Activated CD8-positive, alpha-beta memory T cell treated with anti-CD3 and anti-CD28 coated beads for 36 hours (primary cell): ENCODE results near the gene TSPAN10. TPM values are rescaled to one million over a fixed set of nuclear protein-coding genes. Genes with fewer than 3 reads are reported as not detected.

ENCODE experiments used
- CTCF ChIA-PET: fragments of 350-600 bp; sonication (Branson Sonifier 250); formaldehyde crosslinking; loops from one replicate; lab custom pipeline; 2021; ENCODE audit warnings: antibody characterized with exemption; lab: Charles Lee
- POLR2A ChIA-PET: fragments of 350-600 bp; sonication (Branson Sonifier 250); formaldehyde crosslinking; loops from one replicate; lab custom pipeline; 2021; ENCODE audit warnings: antibody characterized with exemption; lab: Charles Lee
- total RNA-seq, 2 experiments: library from RNA; stranded (reverse); gene quantifications; one replicate each; pipeline ENCODE4 v1.2.3, GENCODE V29; 2021

TSPAN10 gene
- total RNA-seq, 2 experiments from 2014 or later, result 0.19 to 0.23 TPM

DNA sequence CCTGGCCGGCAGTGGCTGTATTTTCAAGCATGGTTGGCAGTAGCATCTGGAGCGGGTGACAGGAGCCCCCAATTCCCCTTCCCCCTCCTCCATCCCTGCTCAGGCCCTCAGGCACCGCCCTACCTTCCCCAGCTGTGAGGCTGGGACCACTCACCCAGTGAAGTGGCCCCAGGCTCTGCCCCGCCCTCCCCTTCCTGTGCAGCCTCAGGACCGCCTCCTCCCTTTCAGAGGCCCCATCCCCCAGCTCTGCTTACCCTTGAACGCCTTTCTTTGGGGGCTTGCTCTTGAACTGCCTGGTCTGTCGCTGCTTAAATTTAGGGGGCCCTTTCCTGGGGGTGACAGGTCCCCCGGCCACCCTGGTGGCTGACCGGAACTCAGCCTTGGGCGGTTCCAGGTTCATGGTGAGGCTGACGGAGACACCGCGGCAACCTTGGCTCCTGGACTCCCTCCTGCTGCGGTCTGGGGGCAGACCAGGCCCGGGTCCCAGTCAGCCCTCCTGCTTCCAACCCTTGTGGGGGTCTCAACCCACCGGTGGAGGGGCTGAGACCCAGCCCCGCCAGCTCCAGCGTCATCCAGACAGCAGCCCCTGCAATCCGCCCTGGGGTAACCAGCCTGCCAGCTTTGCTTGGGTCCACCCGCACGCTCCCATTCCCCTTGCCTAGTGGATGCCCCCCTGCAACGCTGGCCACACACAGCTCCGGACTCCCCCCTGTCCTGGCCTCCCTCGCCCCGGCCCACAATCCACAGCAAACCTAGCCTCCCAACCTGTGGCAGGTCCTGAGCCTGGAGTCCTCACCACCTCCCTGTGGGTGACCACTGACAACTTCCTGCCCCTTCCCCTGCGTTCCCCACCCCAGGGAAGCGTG lies 16.1 kb downstream of the TSPAN10 start:
- POLR2A ChIA-PET, result interaction anchor here (0.7 kb wide), 1 partner anchor 50 kb away, joined by 3 read pairs; the partner anchor contains the start of gene MRPL12
- CTCF ChIA-PET, result interaction anchor here (0.6 kb wide), 1 partner anchor 30 kb away, joined by 3 read pairs; no protein-coding TSS in a partner anchor

DNA sequence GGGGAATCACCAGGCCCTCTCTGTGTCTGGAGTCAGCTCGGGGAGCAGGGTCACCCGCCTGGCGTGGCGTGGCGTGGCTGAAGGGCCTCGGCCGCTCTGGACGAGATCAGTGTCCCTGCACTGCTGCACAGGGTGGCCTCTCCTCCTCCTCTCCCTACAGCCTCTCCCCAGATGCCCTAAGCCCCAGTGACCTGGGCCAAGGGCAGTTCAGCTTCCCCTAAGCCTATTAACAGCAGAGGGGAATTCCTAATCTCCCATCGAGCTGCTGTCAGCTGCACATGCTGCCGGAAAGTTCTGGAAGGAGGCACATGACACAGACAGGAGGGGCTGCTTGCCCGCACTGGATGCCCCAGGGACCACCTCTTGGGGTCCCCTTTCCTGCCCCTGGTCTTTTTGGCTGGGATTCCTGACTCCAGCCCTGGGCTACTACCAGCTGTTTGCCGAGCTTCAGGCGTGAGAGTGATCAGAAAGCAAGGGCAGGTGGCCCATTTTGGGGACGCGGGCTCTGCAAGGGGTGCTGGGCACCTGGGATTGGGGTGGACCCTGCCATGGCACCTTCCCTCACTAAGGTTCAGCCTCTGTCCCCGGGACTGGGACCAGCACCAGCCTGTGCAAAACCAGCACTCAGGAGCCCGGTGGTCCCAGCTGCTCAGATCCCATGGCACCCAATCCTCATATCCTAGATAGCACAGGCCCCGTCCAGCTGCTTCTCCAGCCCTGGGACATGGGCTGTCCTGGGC lies 18.6 kb downstream of the TSPAN10 start:
- ChIA-PET CTCF (interaction anchor here (1.4 kb wide), 1 partner anchor 54 kb away, joined by 3 read pairs; no protein-coding TSS in a partner anchor), POLR2A (no interaction called here)

DNA sequence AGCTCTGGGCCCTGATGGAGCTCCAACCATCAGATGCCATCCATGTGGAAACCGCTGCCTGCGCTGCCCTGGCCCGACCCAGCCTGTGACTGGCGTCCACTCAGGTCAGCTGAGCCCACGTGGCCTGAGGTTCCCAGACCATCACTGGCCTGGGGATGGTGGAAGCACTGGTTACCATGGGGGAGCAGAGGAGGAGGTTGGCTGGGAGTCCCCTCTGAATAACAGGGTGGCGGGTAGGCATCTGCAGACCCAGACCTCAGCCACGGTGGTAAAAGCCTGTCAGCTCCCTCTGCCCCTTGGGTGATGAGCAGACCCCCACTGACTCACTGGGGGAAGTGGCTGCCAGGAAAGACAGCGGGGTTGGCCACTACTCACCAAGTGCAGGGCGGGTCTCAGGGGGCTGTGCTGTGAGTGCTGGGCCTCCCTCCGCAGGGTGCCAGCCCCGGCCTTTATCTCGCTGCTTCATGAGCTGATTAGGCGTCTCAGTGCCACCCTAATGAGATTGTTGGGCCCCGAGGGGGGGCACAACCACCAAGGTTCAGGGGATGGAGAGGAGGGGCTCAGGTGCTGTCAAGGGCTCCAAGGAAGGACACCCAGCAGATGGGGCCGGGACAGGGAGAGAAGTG lies 19.2 kb downstream of the TSPAN10 start, which contains the start of gene PDE6G:
Gene PDE6G (minus strand): TSS at position 425 of the 626 bp plus-strand sequence. CDS start 3,237 bp downstream, outside the sequence.
- CTCF ChIA-PET, result no interaction called here
- POLR2A ChIA-PET, result no interaction called here

DNA sequence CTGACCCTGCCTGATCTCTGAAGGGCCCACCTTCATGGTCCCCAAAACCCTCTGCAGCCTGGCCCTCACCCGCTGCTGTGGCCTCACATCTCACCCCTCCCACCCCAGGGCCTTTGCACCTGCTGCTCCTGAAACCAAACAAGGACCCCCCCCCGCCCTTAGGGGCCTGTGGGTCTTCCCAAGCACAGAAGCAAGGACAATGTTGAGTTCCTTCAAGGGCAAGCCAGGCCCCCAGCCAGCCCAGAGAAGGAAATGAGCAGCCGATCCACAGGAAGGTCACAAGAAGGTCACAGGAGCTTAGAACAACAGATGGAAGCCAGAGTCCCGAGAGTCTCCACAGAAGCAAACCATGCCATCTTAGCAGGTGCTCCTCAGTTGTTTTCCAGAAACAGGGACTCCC lies 19.8 kb downstream of the TSPAN10 start:
- ChIA-PET POLR2A (no interaction called here), CTCF (no interaction called here)

DNA sequence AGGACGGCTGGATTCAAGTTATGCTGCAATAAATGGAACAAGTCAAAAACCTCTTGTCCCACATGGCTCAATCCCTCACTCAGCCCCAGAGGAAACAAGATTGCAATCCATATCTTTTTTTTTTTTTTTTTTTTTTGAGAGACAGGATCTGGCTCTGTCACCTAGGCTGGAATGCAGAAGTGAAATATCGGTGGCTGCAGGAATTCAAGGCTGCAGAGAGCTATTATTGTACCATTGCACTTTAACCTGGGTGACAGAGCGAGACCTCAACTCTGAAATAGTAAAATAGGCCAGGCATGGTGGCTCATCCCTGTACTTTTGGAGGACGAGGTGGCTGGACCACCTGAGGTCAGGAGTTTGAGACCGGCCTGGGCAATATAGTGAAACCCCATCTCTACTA lies 22.0 kb downstream of the TSPAN10 start:
- ChIA-PET POLR2A (no interaction called here), CTCF (interaction anchor here (0.9 kb wide), 1 partner anchor 21 kb away, joined by 4 read pairs; no protein-coding TSS in a partner anchor)

DNA sequence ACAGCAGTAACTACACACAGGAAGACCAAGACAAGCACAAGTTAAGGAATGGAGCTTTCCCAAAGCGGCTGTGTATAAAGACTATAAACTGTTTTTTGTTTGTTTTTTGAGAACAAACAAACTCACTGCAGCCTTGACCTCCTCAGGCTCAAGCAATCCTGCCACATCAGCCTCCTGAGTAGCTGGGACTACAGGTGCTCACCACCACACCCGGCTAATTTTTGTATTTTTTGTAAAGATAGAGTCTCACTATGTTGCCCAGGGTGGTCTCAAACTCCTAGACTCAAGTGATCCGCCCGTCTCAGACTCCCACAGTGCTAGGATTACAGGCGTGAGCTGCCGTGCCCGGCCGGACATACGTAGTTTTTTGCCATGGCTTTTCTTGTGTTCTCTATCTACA lies 23.4 kb downstream of the TSPAN10 start:
- CTCF ChIA-PET, result no interaction called here
- POLR2A ChIA-PET, result no interaction called here

DNA sequence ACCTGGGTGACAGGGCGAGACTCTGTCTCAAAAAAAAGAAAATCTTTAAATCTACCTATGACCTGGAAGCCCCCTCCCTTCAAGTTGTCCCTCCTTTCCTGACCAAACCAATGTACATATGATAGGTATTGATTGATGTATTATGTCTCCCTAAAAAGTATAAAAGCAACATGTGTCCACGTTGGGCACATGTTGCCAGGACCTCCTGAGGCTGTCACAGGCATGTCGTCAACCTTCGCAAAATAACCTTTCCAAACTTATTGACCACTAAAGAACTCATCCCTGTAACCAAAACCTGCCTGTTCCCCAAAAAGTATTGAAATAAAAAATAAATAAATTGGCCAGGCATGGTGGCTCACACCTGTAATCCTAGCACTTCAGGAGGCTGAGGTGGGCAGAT lies 25.0 kb downstream of the TSPAN10 start:
- ChIA-PET POLR2A (no interaction called here), CTCF (interaction anchor here (1.1 kb wide), 1 partner anchor 13 kb away, joined by 3 read pairs; no protein-coding TSS in a partner anchor)

DNA sequence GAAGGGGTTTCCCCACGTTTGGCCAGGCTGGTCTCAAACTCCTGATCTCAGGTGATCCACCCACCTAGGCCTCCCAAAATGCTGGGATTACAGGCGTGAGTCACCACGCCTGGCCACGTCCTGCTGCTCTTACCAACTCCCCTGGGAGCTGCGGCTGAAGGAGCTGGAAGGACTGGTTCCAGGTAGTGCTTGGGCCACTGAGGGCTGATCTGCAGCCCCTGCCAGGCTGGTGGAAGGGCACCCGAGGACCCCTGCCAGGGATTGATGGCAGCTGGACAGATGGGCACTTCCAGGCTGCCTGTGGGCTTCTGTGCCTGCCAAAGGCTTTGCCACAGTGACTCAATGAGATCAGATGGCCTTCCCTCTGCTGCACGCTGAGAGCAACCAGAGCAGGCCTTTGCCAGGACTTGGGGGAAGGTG lies 27.1 kb downstream of the TSPAN10 start:
- CTCF ChIA-PET, result interaction anchor here (1.1 to 1.6 kb wide), 2 partner anchors 11 to 152 kb away, joined by 3 read pairs; partner anchors contain the start of gene ACTG1
- POLR2A ChIA-PET, result interaction anchor here (0.5 to 0.8 kb wide), 2 partner anchors 21 to 252 kb away, joined by 3 to 4 read pairs; no protein-coding TSS in a partner anchor

DNA sequence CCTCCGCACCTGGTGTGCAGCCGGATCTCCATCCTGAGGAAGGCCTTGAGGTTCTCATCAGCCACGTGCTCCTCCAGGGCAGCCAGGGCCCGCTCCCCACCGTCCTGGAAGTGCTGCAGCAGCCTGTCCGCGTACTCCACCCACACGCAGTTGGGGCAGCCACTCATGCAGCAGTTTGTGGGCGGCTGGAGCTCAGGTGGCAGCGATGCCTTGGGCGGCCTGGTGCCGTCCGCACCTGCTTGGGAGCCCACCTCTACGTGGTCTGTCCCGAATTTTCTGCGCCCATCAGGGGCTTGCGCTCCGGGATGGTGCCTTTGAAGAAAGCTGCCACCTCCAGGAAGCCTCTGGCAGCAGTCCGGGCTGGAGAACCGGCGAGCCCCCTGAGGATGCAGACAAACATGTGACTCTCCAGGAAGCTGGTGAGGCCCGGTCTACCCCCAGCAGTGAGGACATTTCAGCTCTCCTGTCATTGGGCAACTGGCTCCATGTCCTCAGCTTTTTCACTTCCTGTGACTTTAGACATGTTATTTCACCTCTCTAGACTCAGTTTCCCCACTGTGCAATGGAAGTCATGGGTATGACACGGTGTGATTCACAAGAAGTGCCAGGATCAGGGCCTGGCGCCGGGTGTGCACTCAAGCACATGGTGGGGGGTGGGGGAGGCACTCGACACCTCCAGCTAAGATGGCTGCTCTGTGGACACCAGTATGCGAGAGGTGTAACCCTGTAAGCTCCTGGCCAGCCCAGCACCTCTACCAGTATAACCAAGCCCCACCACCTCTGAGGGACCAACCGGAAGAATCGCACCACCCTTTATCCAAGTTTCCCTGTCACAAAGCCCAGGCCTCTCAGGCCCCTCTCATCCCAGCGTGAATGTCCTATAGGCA lies 28.5 kb downstream of the TSPAN10 start:
- ChIA-PET CTCF (interaction anchor here (0.7 to 1.6 kb wide), 4 partner anchors 10 to 153 kb away, joined by 3 to 8 read pairs (median 3); partner anchors contain the start of genes ACTG1, ARL16 and HGS), POLR2A (interaction anchor here (0.6 to 1.5 kb wide), 6 partner anchors 14 to 194 kb away, joined by 3 to 5 read pairs (median 4); partner anchors contain the start of genes ARL16, HGS, MRPL12 and SLC25A10)

DNA sequence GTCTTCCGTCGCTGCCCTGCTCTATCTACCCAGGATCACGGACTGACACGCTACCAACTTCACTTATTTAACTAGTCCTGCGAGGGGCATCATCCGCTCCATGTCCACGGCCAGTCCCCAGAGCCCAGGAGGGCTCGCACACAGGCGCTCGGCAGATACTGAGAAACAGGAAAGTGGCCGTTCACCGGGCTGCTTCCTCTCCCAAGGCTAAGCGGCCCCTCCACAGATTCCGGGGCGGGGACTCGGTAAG lies 29.0 kb downstream of the TSPAN10 start:
- CTCF ChIA-PET, result interaction anchor here (0.7 to 0.9 kb wide), 2 partner anchors 13 to 18 kb away, joined by 3 to 8 read pairs; partner anchors contain the start of genes ARL16 and HGS

DNA sequence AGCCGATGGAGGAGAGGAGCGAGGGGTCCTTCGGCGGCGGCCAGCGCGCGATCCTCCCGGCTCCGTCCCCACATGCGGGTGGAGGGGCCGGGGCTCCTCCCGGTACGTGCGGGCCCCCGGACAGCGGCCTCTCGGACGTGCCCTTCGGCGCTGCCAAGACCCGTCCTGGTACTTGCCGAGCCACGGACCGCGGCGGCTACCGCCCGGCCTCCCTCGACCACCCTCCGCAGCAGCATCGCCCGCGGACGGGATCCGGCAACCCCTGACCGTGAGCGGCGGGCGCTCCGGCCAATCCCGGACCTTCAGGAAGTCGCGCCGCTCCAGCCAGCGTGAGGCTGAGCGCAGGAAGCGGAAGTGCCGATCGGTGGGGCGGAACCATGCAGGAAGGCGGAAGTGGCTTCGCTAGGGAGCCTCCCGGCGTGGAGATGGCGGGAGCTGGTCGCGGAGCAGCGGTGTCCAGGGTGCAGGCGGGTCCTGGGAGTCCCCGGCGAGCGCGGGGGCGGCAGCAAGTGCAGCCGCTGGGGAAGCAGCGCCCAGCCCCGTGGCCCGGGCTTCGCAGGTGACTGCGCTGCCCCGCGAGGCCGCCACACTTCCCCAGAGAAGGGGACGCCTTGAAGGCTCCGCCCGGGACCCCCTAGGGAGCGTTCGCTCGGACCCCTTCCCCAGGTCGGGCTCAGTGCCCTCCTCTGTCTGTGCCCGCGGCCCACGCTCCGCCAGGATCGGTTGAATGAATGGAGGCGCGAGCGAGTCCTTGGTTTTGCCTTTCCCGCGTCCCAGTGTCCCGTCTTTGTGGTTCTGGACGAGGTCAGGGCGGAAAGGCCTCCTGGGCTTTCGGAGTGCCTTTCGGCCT lies 29.6 kb downstream of the TSPAN10 start, which contains the start of the genes CCDC137 and OXLD1:
Gene CCDC137 (plus strand): TSS at position 396 of the 850 bp plus-strand sequence. CDS start 30 bp downstream, at position 426.
Gene OXLD1 (minus strand): TSS at position 264 of the 850 bp plus-strand sequence. CDS start 28 bp downstream, at position 236.
- ChIA-PET CTCF (no interaction called here), POLR2A (interaction anchor here (0.5 to 1.5 kb wide), 6 partner anchors 17 to 193 kb away, joined by 3 to 6 read pairs (median 3); partner anchors contain the start of genes ARL16, HGS and MRPL12)

More for the DNA sequence above, 29.0 kb downstream of the TSPAN10 start:
- POLR2A ChIA-PET, result interaction anchor here (0.6 to 1.5 kb wide), 4 partner anchors 17 to 194 kb away, joined by 3 to 5 read pairs (median 4); partner anchors contain the start of genes ARL16, HGS and MRPL12

DNA sequence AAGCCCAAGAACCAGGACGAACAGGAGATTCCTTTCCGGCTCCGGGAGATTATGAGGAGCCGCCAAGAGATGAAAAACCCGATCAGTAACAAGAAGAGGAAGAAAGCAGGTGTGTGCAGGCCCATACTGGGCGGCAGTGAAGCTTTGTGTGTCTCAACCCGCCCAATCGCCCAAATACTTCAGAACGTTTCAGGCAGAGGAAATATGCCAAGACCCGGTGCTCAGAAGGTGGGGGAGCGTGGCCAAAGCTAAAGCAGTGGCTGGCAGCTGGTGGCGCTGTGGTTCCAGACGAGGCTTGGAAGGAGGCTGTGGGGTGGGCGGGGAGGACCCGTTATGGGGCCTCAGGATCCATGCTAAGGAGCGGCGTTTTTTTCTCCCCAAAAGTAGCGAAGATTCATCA lies 30.8 kb downstream of the TSPAN10 start:
- CTCF ChIA-PET, result interaction anchor here (1.7 kb wide), 1 partner anchor 18 kb away, joined by 5 read pairs; no protein-coding TSS in a partner anchor
- POLR2A ChIA-PET, result no interaction called here

DNA sequence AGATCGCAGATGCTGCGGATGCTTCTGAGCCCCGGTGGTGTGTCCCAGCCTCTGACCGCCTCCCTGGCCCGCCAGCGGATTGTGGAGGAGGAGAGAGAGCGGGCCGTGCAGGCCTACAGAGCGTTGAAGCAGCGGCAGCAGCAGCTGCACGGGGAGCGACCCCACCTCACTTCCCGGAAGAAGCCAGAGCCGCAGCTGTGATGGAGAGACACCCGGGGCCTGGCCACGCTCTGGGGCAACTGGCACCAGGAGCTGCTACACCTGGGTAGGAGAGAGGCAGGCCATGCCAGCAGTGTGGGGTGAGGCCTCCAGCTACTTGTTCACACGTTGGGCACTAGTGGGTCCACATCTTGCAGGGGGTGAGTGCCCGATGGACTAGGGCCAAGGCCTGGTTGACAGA lies 35.5 kb downstream of the TSPAN10 start:
- CTCF ChIA-PET, result interaction anchor here (1.5 kb wide), 1 partner anchor 11 kb away, joined by 4 read pairs; the partner anchor contains the start of genes ARL16 and HGS

DNA sequence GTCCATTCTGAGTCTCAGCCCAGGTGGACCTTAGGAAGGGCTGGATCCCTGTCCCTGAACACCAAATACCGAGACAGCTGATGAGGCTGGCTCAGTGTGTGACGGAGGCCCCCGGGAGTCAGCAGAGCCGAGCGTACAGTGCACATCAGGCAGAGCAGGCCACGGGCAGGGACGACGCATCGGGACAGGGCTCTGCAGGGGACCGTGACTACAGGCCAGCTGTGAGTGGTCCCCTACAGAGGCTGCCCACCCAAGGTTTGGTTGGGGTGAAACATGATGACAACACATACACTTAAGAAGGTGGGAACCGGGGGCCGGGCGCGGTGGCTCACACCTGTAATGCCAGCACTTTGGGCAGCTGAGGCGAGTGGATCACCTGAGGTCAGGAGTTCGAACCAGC lies 36.0 kb downstream of the TSPAN10 start:
- ChIA-PET CTCF (interaction anchor here (1.5 kb wide), 1 partner anchor 11 kb away, joined by 4 read pairs; the partner anchor contains the start of genes ARL16 and HGS), POLR2A (interaction anchor here (0.6 kb wide), 1 partner anchor 153 kb away, joined by 8 read pairs; no protein-coding TSS in a partner anchor)

More for the DNA sequence above, 35.5 kb downstream of the TSPAN10 start:
- POLR2A ChIA-PET, result no interaction called here

DNA sequence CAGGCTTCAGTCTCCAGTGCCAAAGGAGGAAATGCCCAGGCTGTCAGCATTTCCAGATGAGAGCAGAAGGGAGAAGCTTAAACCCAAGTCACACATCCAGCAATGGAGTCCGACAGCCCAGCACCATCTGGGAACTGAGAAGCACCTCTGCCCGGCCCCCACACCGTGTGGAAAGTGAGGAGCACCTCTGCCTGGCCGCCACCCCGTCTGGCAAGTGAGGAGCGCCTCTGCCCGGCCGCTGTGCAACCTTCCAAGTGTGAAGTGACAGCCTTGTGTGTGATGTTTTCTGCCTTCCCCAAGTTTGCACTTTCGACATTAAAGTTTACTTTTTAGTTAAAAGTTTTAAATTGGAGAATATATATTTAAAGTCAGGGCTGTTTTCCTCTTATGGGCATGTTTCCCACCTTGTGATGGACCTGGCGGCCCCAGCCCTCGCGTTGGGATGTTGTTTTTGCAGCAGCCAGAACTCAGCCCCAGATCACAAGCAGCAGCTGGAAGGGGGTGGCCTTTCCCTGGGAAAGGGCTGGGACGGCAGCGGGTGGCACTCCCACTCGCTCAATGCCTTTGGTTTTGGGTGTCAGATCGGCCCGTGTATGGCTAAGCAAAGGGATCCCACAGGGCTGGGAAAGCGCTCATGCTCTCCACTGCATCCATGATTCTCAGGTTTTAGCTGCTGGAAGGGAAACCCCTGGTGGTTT lies 36.7 kb downstream of the TSPAN10 start:
- ChIA-PET POLR2A (interaction anchor here (0.6 kb wide), 1 partner anchor 153 kb away, joined by 8 read pairs; no protein-coding TSS in a partner anchor), CTCF (interaction anchor here (1.1 kb wide), 1 partner anchor 11 kb away, joined by 3 read pairs; no protein-coding TSS in a partner anchor)
